Stimulated activated CD8-positive, alpha-beta memory T cell treated with anti-CD3 and anti-CD28 coated beads, Interleukin-4, amount 100 ng/mL, for 4 hours (primary cell): ENCODE results near the gene CCNY.

ENCODE experiments used
- DNase-seq, 2 donors: peaks; one replicate each; pipeline ENCODE4 v3.0.0-alpha.2; 2020; ENCODE audit warnings: low read depth in 2 of 2, low spot score in 1 of 2

The CCNY gene

DNA sequence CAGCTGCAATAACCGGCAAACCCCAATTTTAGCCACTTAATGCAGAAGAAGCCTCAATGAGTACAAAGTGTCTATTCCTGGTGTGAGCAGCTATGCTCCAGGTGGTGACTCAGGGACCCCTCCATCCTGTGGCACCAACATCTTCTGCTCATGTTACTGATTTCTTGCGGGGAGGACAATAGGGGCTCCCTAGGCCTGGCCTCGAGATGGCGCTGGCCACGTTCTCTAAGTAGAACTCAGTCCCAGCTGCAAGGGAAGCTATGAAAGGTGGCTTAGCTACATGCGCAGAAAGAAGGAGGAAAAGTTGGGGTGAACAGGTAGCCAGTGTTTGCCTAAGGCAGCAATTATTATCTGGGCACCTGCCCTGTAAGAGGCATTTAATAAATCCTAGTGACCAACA lies 275.4 kb downstream of the CCNY start:
- DNase-seq = no peak

GRCh38 chr10:35612385-35613106 lies 276.2 kb downstream of the CCNY start:
- no peak for DNase-seq

DNA sequence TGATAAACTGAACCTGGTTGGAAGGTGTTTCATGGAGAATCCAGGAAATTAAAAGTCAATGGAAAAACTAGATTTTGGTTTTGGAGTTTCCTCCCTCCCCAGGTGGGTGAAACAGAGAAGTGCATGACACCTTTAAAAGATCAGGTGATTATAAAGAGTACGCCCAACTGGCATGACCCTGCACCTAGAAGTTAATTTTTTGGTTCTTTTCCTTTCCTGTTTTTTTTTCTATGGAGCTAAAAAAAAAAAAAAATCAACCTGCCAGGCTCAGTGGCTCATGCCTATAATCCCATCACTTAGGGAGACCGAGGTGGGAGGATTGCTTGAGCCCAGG lies 276.8 kb downstream of the CCNY start:
- DNase-seq = no peak

DNA sequence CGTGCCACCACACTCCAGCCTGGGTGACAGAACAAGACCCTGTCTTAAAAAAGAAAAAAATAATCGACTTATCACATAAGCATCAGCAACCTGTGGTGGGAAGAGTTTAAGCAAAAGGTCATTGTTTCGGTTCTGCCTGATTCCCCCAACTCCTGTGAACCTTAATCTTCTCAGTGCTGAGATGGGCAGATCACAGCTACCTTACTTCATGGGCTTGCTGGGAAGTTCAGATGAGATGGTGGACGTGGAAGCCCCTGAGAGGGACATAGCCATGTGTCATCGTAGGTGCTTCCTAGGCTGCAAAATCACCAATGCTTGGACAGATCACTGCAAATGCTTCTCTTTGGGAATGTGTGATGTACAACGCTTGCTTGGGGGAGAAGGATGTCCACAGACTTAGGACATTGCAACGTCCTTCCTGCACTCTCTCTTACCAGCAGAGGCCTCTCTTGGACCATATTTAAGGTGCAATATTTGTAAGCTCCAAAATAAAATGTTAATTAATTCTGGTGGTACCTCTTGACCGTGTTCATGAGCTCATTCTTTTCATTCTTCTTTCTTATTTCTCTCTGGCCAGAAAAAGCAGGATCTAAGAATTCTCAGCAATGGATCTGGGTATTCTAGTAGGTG lies 277.4 kb downstream of the CCNY start:
- no peak for DNase-seq

- no peak for DNase-seq
Observed at GRCh38 chr10:35614312-35614711, 278.0 kb downstream of the CCNY start.
